ENCODE data around the gene KCTD8. TPM values are rescaled to one million over a fixed set of nuclear protein-coding genes. Genes with fewer than 3 reads are reported as not detected.

KCTD8 gene
- total and polyA plus RNA-seq, 2 donors (not counting 3 experiments of a cell fraction or from before 2014, with no cell fraction given) = 0.36 to 0.80 TPM

DNA sequence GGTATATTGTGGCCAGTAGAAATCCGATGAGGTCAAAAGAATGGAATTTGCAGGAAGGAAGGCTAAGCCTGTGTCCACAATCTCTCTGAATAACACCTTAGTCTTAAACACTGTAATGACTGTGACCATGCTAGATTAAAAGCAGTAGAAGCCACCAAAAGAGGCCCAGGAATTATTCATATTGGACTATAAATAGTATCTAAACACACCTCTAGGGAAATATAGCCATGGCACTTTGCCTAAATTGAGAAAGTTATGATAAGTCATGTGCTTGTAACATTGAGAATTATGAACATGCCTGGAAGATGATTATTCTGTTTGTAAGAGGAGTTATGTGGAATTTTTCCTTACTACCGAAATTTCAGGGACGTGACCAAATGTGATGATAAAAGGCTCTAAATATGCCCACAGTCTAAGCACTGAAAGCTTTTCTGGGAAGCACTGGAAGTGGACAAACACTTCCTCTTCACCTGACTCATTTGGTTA is 298.5 kb downstream of the KCTD8 start:
- Histone ChIP-seq H3K9ac (replicated peaks; ENCODE audit: extremely low read depth, insufficient read depth, low read length) (peak overlapping the region; percentile 93), H4K20me1 (replicated peaks; ENCODE audit: control insufficient read depth, extremely low read depth, insufficient read depth, low read length) (no peaks in the 10 kb centered on the region), H3K4me1 (ENCODE audit: control insufficient read depth, extremely low read depth, insufficient read depth, low read length) (peaks cover 65% of the 10 kb centered on the region), H3K36me3 (ENCODE audit: control insufficient read depth in 2 of 2, extremely low read depth in 1 of 2, insufficient read depth in 2 of 2, low read length in 2 of 2) (no peaks in the 10 kb centered on the region), H2AFZ (ENCODE audit: low read depth, low read length) (peak overlapping the region; percentile 69), H3K79me2 (ENCODE audit: control insufficient read depth, insufficient read depth, low read length) (no peaks in the 10 kb centered on the region), H3K4me2 (ENCODE audit: insufficient read depth, low read length) (peak overlapping the region; percentile 93), H3K9me1 (replicated peaks; ENCODE audit: control insufficient read depth, extremely low read depth, insufficient read depth, low read length) (no peaks in the 10 kb centered on the region), H3K27me3 (ENCODE audit: control insufficient read depth in 2 of 2, insufficient read depth in 2 of 2, low read length in 2 of 2) (no peaks in the 10 kb centered on the region), H3K9me3 (replicated peaks; ENCODE audit: control insufficient read depth, insufficient read depth, low read length) (no peaks in the 10 kb centered on the region), H3K27ac (ENCODE audit: insufficient read depth, low read depth, low read length) (peak overlapping the region; percentile 93), H3K4me3 (replicated peaks in 1 of 3; ENCODE audit: insufficient read depth in 1 of 3, low read depth in 1 of 3, low read length in 3 of 3) (peak overlapping the region in 1 of 3 experiments; percentile 81)
- DNase-seq (ENCODE audit: low read depth, low spot score) (peak; percentile 77), FAIRE-seq (peak; percentile 76)
- no TSS peak for BruUV-seq (replicated peaks)
- intact Hi-C loops (cut with micrococcal nuclease) (loop anchor here (1.0 to 10.0 kb wide), 4 partner anchors 8 to 695 kb away; no protein-coding TSS in a partner anchor), dilution Hi-C loops (cut with MboI; ENCODE audit: extremely low pct_ligation_motif_present, low sequenced_read_pairs) (no loop called here)
- CTCF ChIA-PET = interaction anchor here (0.6 to 2.1 kb wide), 3 partner anchors 12 to 85 kb away, joined by 3 to 9 read pairs (median 3); no protein-coding TSS in a partner anchor
- TF ChIP-seq POLR2A (IDR thresholded peaks at IDR 0.05; ENCODE audit: low read depth, low read length) (peak; percentile 39), CTCF (IDR thresholded peaks at IDR 0.05; ENCODE audit: extremely low read depth in 1 of 2, insufficient read depth in 1 of 2, low read depth in 1 of 2, low read length in 2 of 2) (no peak), MYC (IDR thresholded peaks at IDR 0.05; ENCODE audit: low read depth, low read length) (no peak), JUN (IDR thresholded peaks at IDR 0.05; ENCODE audit: borderline replicate concordance, insufficient read depth, insufficient read length, low read depth) (peak; percentile 50), FOS (IDR thresholded peaks at IDR 0.05; ENCODE audit: borderline replicate concordance, insufficient read depth, low read length) (peak; percentile 57), POLR2AphosphoS5 (IDR thresholded peaks at IDR 0.05; ENCODE audit: insufficient read depth, low read depth, low read length) (peak; percentile 51), GATA2 (IDR thresholded peaks at IDR 0.05; ENCODE audit: insufficient read depth, insufficient read length, low read depth, low read length) (no peak)
- POLR2A ChIA-PET = no interaction called here
